Hematopoietic multipotent progenitor cell treated with erythropoietin and hydrocortisone succinate and interleukin-3 and kit ligand, for 4 days (in vitro differentiated cells): ENCODE data around the gene RSRC2.
"Not testable (repeated sequence)": the region's sequence is repeated elsewhere in the genome, so short reads cannot be mapped to it uniquely, and the experiment has no call there.

Experiments used
- DNase-seq: peaks from one replicate; pipeline ENCODE4 v3.0.0-alpha.2; 2015

RSRC2 gene

DNA sequence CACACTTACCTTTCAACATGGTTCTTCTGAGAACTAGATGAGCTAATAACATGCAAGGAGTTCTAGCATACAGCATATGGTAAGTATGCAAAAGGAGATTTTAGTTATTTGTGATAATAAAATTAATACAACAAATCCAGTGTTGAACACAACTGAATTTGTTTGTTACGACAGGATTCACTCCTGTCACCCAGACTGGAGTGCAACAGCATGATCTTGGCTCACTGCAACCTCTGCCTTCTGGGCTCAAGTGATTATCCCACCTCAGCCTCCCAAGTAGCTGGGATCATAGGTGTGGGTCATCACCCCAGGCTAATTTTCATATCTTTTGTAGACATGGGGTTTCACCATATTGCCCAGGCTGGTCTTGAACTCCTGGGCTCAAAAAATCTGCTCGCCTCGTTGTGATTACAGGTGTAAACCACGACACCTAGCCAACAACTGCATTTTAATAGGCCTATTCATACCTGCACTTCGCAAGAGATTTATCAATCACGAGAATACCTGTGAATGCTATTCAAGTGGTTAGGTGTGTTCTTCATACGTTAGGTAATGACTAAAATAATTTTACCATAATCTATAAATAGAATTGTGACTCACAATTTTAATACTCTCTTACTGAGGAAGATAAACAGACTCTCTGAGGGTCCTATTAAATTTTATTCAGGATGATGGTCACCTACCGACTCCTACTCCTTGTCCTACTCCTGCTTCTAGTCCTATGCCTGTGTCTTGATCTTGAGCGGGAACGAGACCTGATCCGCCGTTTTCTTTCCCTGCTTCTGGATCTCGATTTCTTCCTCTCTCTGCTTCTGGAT lies 10.0 kb downstream of the RSRC2 start:
- DNase-seq: no peak

DNA sequence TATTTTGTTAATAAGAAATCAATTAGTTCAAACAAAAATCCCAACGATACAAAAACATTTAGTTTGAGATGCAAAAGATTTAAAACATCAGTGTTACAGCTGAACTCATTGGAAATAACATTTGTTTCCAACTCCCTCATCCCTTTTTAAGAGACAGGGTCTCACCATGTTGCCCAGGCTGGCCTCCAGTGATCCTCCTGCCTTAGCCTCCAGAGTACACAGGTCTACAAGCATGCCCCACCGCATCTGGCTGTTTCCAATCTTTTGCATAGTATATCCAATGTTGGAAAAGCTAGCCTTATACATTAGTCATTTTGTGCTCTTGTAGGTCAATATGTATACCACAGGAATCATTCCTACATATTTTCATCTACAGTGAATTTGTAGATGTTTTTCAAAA lies 11.5 kb downstream of the RSRC2 start:
- DNase-seq: no peak

GRCh38 chr12:122513660-122514059 lies 13.1 kb downstream of the RSRC2 start:
- no peak for DNase-seq

DNA sequence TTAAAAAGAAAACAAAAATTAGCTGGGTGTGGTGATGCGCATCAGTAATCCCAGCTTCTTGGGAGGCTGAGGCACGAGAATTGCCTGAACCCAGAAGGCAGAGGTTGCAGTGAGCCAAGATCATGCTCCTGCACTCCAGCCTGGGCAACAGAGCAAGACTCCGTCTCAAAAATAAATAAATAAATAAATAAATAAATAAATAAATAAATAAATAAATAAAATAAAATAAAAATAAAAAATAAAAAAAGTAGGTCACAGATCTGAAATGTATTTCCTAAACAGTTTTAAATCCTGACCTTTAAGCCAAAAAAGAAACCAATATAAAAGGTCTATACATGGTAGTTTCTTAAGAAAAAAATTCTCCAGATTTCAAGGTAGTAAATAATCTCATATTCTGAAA lies 13.7 kb downstream of the RSRC2 start:
- not testable (repeated sequence) for DNase-seq

GRCh38 chr12:122508163-122508562 lies 18.6 kb downstream of the RSRC2 start:
- no peak for DNase-seq

GRCh38 chr12:122506393-122506938 lies 20.3 kb downstream of the RSRC2 start:
- no peak for DNase-seq

DNA sequence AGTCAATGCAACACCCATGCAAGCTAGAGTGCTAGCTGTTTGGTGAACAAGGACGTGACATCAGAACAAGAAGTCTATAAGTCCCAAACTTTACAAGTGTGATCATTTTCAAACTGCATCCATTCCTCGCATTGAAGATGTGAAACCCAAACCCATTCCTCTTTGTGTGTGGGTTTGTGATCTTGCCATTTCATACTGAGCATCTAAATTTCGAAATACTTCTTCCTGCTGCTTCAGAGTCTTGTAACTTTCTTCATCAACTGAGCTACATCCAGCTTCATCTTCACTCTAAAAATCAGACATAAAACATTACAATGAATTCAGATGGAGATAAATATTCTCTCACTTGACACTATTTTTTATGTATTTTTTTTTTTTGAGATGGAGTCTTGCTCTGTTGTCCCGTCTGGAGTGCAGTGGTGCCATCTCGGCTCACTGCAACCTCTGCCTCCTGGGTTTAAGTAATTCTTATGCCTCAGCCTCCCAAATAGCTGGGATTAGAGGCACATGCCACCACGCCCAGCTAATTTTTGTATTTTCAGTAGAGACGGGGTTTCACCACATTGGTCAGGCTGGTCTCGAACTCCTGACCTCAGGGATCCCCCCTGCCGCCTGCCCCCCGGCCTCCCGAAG lies 21.2 kb downstream of the RSRC2 start:
- DNase-seq: peak; percentile 36

- no peak for DNase-seq
Measured at GRCh38 chr12:122503783-122504590, 22.7 kb downstream of the RSRC2 start.

- DNase-seq: no peak
Measured at GRCh38 chr12:122503147-122503751, 23.5 kb downstream of the RSRC2 start.

DNA sequence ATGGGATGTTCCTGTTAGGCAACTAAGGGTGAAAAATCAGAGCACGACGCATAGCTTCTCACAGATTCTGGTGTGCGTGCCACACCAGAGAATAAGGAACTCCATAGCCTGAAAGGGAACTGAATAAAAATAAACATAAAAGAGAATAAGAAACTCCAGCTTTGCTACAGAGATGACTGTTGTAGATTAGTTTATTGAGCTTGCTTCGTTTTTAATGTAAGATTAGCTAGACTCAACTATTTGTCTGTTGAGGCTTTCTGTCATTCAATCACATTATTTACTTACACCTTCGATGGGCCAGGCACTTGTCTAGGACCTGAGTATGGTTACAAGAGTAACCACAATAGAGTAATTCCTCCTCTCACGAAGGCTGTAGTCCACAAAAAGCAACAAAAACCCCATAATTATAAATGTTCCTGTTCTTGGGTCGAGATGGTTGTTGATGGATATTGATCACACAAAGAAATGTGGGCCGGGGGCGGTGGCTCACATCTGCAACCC lies 25.2 kb downstream of the RSRC2 start:
- peak; percentile 25 for DNase-seq

- DNase-seq: peak; percentile 100
Measured at GRCh38 chr12:122500685-122501488, 25.8 kb downstream of the RSRC2 start, which contains the start of gene ZCCHC8. ZCCHC8 (minus strand) TSS chr12:122500932; CDS start chr12:122500840, 92 bp downstream.

GRCh38 chr12:122499991-122500684 lies 26.6 kb downstream of the RSRC2 start:
- DNase-seq: peak; percentile 79

DNA sequence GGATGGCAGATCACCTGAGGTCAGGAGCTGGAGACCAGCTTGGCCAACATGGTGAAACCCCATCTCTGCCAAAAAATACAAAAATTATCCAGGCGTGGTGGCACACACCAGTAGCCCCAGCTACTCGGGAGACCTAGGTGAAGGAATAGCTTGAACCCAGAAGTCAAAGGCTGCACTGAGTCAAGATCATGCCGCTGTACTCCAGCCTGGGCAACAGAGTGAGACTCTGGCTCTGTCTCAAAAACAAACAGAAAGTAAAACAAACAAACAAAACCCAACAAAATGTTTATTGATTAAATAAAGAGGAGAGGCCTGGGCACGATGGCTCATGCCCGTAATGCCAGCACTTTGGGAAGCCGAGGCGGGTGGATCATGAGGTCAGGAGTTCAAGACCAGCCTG lies 31.5 kb downstream of the RSRC2 start:
- DNase-seq: no peak

DNA sequence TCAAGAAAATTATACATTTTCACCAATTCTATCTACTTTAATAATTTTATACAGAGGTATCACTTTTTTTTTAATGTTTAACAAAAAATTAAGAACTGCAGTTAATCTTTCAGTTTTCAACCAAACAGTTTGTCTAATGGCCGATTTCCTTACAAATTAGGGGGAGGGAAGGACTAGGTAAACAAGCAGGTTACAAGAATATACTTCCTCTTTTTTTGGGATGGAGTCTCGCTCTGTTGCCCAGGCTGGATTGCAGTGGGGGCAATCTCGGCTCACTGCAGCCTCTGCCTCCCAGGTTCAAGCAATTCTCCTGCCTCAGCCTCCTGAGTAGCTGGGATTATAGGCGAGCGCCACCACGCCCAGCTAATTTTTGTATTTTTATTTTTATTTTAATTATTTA lies 33.5 kb downstream of the RSRC2 start:
- not testable (repeated sequence) for DNase-seq

GRCh38 chr12:122491991-122492390 lies 34.7 kb downstream of the RSRC2 start:
- DNase-seq: no peak

GRCh38 chr12:122489038-122489437 lies 37.7 kb downstream of the RSRC2 start:
- DNase-seq: peak; percentile 75

DNA sequence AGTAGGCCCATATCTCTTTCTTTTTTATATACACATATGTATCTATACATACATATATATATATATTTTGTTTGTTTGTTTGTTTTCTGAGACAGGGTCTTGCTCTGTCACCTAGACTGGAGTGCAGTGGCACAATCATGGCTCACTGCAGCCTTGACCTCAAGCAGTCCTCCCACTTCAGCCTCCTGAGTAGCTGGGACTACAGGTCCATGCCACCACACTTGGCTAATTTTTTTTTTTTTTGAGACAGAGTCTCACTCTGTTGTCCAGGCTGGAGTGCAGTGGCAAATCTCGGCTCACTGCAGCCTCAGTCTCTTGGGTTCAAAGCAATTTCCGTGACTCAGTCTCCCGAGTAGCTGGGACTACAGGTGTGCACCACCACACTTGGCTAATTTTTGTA lies 38.9 kb downstream of the RSRC2 start:
- not testable (repeated sequence) for DNase-seq

DNA sequence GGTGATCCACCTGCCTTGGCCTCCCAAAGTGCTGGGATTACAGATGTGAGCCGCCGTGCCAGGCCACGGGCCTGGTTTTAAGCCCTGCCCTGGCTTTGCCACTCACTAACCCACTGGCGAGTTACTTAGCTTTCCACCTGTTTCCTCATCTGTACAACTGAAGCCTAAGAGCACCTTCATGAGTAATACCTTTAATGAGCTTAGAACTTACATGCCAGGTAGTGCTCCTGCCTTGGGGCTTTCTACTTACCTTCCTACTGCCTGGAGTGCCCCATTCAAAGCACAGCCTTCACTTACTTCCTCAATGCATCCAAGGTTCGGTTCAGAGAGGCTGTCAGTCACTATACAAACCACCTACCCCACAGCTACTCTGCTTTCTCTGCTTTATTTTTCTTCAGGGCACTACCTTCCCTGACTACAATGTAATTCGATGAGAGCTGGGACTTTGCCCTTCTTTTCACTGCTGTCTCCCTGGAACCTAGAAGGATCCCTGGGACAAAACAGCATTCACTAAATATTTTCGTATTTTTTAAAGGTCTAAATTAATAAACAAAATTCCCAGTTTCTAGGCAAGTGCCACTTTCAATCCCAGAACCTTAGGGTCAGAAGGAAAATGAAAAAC lies 39.8 kb downstream of the RSRC2 start:
- DNase-seq: no peak

DNA sequence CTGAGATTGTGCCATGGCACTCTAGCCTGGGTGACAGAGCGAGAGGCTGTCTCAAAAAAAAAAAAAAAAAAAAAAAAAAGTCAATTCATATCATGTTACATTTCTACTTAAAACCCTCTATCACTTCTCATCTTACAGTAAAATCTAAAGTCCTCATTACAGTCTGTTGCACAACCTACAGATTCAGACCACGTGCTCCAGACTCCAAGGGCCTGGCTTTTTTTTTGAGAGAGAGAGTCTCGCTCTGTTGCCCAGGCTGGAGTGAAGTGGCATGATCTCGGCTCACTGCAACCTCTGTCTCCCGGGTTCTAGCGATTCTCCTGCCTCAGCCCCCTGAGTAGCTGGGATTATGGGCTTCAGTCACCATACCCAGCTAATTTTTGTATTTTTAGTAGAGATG lies 40.4 kb downstream of the RSRC2 start:
- not testable (repeated sequence) for DNase-seq

DNA sequence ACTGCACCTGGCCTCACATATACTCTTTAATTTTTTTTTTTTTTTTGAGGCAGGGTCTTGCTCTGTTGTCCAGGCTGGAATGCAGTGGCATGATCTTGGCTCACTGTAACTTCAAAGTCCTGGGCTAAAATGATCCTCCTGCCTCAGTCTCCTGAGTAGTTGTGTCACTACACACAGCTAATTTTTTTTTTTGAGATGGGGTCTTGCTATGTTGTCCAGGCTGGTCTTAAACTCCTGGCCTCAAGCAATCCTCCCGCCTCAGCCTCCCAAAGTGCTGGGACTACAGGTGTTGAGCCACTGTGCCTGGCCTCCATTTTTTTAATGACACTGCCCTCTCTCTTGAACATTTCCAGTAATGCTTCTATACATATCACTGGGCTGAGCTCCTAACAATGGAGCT lies 42.4 kb downstream of the RSRC2 start:
- not testable (repeated sequence) for DNase-seq

DNA sequence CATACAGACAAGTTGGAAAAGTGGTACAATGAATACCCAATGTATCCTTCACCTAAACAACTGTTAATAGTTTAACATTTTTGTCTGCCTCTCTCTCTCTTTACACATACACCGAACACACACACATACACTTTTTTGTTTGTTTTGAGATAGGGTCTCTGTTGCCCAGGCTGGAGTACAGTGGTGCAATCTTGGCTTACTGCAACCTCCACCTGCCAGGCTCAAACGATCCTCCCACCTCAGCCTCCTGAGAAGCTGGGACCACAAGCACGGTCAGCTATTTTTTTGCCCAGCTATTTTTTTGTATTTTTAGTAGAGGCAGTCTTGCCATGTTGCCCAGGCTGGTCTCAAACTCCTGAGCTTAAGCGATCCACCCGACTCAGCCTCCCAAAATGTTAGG lies 42.8 kb downstream of the RSRC2 start:
- DNase-seq: no peak
